ENCODE measurements around the gene BNC2.

Gene BNC2

DNA sequence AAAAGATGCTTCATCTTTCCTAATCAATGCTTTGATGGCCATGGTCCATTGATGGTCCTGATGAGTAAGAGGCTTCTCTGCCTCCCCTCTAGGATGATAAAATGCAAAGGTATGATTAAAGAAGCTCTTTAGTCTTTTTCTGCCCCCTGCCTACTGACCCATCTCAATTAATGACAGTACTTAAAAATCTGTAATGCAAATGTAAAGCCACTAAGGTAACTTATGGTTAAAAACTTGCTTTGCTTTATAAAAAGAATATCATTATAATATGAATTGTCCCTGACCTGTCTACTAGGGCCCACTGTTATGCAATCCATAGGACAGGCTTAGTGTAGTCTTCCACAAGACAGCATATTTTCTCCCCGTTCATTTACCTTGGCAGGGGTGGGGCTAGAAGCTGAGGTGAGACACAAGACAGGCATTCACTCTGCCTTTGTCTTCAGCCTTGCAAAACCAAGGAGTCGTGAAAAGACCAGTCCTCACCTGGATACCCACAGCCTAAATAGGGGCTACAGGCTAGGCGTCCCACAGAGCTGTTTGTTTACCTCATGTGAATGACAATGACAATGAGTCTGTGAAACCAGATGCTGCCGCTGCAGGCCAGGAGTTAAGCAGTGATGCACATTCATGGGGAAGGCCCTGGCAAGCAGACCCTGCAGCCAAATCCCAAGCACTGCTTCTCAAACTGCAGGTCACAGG is 60.4 kb downstream of the BNC2 start:
- no peak for TF ChIP-seq EZH2phosphoT487 (IDR thresholded peaks at IDR 0.05; ENCODE audit: borderline replicate concordance)
- TF ChIP-seq, protein P1, sequence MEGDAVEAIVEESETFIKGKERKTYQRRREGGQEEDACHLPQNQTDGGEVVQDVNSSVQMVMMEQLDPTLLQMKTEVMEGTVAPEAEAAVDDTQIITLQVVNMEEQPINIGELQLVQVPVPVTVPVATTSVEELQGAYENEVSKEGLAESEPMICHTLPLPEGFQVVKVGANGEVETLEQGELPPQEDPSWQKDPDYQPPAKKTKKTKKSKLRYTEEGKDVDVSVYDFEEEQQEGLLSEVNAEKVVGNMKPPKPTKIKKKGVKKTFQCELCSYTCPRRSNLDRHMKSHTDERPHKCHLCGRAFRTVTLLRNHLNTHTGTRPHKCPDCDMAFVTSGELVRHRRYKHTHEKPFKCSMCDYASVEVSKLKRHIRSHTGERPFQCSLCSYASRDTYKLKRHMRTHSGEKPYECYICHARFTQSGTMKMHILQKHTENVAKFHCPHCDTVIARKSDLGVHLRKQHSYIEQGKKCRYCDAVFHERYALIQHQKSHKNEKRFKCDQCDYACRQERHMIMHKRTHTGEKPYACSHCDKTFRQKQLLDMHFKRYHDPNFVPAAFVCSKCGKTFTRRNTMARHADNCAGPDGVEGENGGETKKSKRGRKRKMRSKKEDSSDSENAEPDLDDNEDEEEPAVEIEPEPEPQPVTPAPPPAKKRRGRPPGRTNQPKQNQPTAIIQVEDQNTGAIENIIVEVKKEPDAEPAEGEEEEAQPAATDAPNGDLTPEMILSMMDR (conservative IDR thresholded peaks at IDR 0.05; ENCODE audit: low read length), result no peak
- Histone ChIP-seq H3K4me2 (ENCODE audit: low read depth, low read length, poor library complexity, severe bottlenecking) (no peak overlapping the region), H3K4me3 (ENCODE audit: low read length, poor library complexity, severe bottlenecking) (no peak overlapping the region), H3K9ac (ENCODE audit: low read depth, low read length, poor library complexity, severe bottlenecking) (no peak overlapping the region), H3K9me3 (ENCODE audit: insufficient read depth, low read depth, low read length) (no peaks in the 10 kb centered on the region), H3K9me2 (replicated peaks; ENCODE audit: low read depth, low read length) (no peaks in the 10 kb centered on the region), H3F3A (ENCODE audit: low read depth) (no peaks in the 10 kb centered on the region), H4K20me1 (ENCODE audit: insufficient read depth, low read length, poor library complexity, severe bottlenecking) (no peaks in the 10 kb centered on the region), H3K4me1 (ENCODE audit: insufficient read depth, low read length, poor library complexity, severe bottlenecking) (peaks cover 6% of the 10 kb centered on the region), H3K79me2 (ENCODE audit: insufficient read depth, low read length) (no peaks in the 10 kb centered on the region), H2AFZ (ENCODE audit: low read length) (no peak overlapping the region), H3K36me3 (ENCODE audit: insufficient read depth, low read length) (no peaks in the 10 kb centered on the region), H3K27me3 (ENCODE audit: insufficient read depth, low read length, poor library complexity, severe bottlenecking) (no peaks in the 10 kb centered on the region)

DNA sequence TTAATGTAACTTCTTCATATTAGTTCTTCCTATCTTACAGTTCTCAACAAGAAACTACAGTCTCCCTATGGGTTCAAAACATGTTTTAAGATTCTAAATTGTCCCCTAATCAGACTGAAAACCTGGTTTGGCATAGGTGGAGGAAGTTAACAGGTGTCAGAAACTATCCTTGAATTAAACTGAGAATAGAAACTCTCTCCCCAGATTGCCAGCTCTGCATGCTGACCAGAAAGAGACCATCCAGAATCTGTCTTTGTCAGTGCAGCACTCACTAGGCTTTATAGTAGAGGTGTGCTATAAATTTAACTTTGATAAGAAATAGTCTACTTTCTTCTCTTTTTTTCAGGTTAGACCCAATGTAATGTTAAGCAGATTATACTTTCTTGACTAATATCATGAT is 63.8 kb downstream of the BNC2 start:
- Histone ChIP-seq H3K4me3 (ENCODE audit: low read length, poor library complexity, severe bottlenecking) (no peak overlapping the region), H3K4me1 (ENCODE audit: insufficient read depth, low read length, poor library complexity, severe bottlenecking) (peaks cover 6% of the 10 kb centered on the region), H4K20me1 (ENCODE audit: insufficient read depth, low read length, poor library complexity, severe bottlenecking) (no peaks in the 10 kb centered on the region), H3K9me2 (replicated peaks; ENCODE audit: low read depth, low read length) (no peaks in the 10 kb centered on the region), H3K79me2 (ENCODE audit: insufficient read depth, low read length) (no peaks in the 10 kb centered on the region), H3K9ac (ENCODE audit: low read depth, low read length, poor library complexity, severe bottlenecking) (no peak overlapping the region), H3K36me3 (ENCODE audit: insufficient read depth, low read length) (no peaks in the 10 kb centered on the region), H3K27me3 (ENCODE audit: insufficient read depth, low read length, poor library complexity, severe bottlenecking) (no peaks in the 10 kb centered on the region), H3K9me3 (ENCODE audit: insufficient read depth, low read depth, low read length) (no peaks in the 10 kb centered on the region), H2AFZ (ENCODE audit: low read length) (no peak overlapping the region), H3K4me2 (ENCODE audit: low read depth, low read length, poor library complexity, severe bottlenecking) (no peak overlapping the region), H3F3A (ENCODE audit: low read depth) (no peaks in the 10 kb centered on the region)
- TF ChIP-seq EZH2phosphoT487 (IDR thresholded peaks at IDR 0.05; ENCODE audit: borderline replicate concordance), result no peak
- TF ChIP-seq, protein P1 (conservative IDR thresholded peaks at IDR 0.05; ENCODE audit: low read length), result no peak

DNA sequence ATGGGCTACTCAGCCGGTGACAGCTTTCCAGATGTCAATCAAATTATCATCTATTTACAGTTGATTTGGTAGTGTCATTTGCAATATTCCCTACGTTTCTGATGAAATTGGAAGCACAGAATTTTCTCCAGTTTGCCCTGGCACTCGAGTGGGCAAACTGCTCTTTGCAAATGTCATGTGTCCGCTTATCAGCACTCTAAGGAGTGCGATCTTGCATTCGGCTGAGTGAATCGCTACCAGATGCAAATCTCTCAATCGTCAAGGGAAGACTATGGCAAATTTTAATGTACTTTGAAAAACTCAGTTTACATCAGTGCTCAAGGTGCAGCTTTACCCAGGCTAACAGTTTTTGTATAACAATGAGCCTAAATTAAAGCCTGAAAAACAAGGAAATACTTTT is 66.8 kb downstream of the BNC2 start:
- H3K9me3 ChIP-seq (ENCODE audit: insufficient read depth, low read depth, low read length), result no peaks in the 10 kb centered on the region
- no peaks in the 10 kb centered on the region for H3K9me2 ChIP-seq (replicated peaks; ENCODE audit: low read depth, low read length)
- H3K36me3 ChIP-seq (ENCODE audit: insufficient read depth, low read length), result no peaks in the 10 kb centered on the region
- no peak overlapping the region for H3K4me3 ChIP-seq (ENCODE audit: low read length, poor library complexity, severe bottlenecking)
- TF ChIP-seq EZH2phosphoT487 (IDR thresholded peaks at IDR 0.05; ENCODE audit: borderline replicate concordance), result no peak
- TF ChIP-seq, protein P1 (conservative IDR thresholded peaks at IDR 0.05; ENCODE audit: low read length), result no peak
- no peaks in the 10 kb centered on the region for H3K79me2 ChIP-seq (ENCODE audit: insufficient read depth, low read length)
- H3K4me2 ChIP-seq (ENCODE audit: low read depth, low read length, poor library complexity, severe bottlenecking), result no peak overlapping the region
- no peaks in the 10 kb centered on the region for H3F3A ChIP-seq (ENCODE audit: low read depth)
- H3K4me1 ChIP-seq (ENCODE audit: insufficient read depth, low read length, poor library complexity, severe bottlenecking), result peaks cover 3% of the 10 kb centered on the region
- no peak overlapping the region for H3K9ac ChIP-seq (ENCODE audit: low read depth, low read length, poor library complexity, severe bottlenecking)
- H2AFZ ChIP-seq (ENCODE audit: low read length), result no peak overlapping the region
- no peaks in the 10 kb centered on the region for H3K27me3 ChIP-seq (ENCODE audit: insufficient read depth, low read length, poor library complexity, severe bottlenecking)
- no peaks in the 10 kb centered on the region for H4K20me1 ChIP-seq (ENCODE audit: insufficient read depth, low read length, poor library complexity, severe bottlenecking)

All from Loucy (cell line).